K562 (cell line): Measurements from ENCODE around the gene ADGRG1. TPM values are rescaled to one million over a fixed set of nuclear protein-coding genes. Genes with fewer than 3 reads are reported as not detected.
A peak's percentile ranks its signal among the peaks of the same experiment; 100 is the strongest.

Experiments used
- ELF2 ChIP-seq: fragments of 250-450 bp; sonication (Bioruptor Pico); IDR thresholded peaks from 2 replicates; pipeline ENCODE4 v1.5.0; 2021; ENCODE audit warnings: mild to moderate bottlenecking
- HMG20A ChIP-seq: fragments of 450-650 bp; formaldehyde crosslinking; conservative IDR thresholded peaks from 2 replicates; pipeline ENCODE4 v1.4.0; 2020; ENCODE audit warnings: mild to moderate bottlenecking, mixed read lengths
- NCOA6 ChIP-seq: fragments of 450-650 bp; IDR thresholded peaks from 2 replicates; pipeline ENCODE4 v1.6.1; 2017; ENCODE audit warnings: mild to moderate bottlenecking
- PBX2 ChIP-seq, 2 experiments: IDR thresholded peaks in 1 of 2; conservative IDR thresholded peaks in 1 of 2; 2 replicates each; pipeline ENCODE4 v1.6.1; 2016; ENCODE audit warnings: low read depth in 2 of 2, mild to moderate bottlenecking in 1 of 2, missing compliant biosample characterization in 1 of 2, missing genetic modification characterization in 1 of 2, moderate library complexity in 1 of 2
- POLR2G ChIP-seq: fragments of 200-400 bp; formaldehyde crosslinking; IDR thresholded peaks from 2 replicates; pipeline ENCODE4 v1.6.1; 2017; ENCODE audit warnings: low read depth, mild to moderate bottlenecking, antibody characterized with exemption, low read length, moderate library complexity
- PRPF4 ChIP-seq: fragments of 200-400 bp; formaldehyde crosslinking; IDR thresholded peaks from one replicate; pipeline ENCODE4 v1.6.1; 2017; ENCODE audit warnings: low read length, low read depth, mild to moderate bottlenecking; ENCODE audit not compliant: insufficient read depth, poor library complexity, severe bottlenecking
- RAD51 ChIP-seq: fragments of 450-650 bp; IDR thresholded peaks from 2 replicates; pipeline ENCODE4 v1.7.1; 2016; ENCODE audit warnings: low read depth, mild to moderate bottlenecking, borderline replicate concordance
- RBFOX2 ChIP-seq: fragments of 200-400 bp; formaldehyde crosslinking; IDR thresholded peaks from 2 replicates; pipeline ENCODE4 v1.6.1; 2017; ENCODE audit warnings: low read depth, mild to moderate bottlenecking, low read length, moderate library complexity
- UBTF ChIP-seq, 2 experiments: IDR thresholded peaks; 2 replicates each; pipeline ENCODE4 v1.6.1; 2012; ENCODE audit warnings: improper control_type of control experiment in 2 of 2, low read depth in 2 of 2, low read length in 2 of 2, borderline replicate concordance in 1 of 2
- ZNF347 ChIP-seq: fragments of 450-650 bp; formaldehyde crosslinking; IDR thresholded peaks from 2 replicates; pipeline ENCODE4 v1.4.0; 2020; ENCODE audit warnings: low read depth, mild to moderate bottlenecking, moderate library complexity
- ZNF445 ChIP-seq: fragments of 250-450 bp; sonication (Bioruptor Pico); IDR thresholded peaks from 2 replicates; pipeline ENCODE4 v1.4.0; 2020; ENCODE audit warnings: low read depth, mild to moderate bottlenecking, moderate library complexity
- ZNF449 ChIP-seq: fragments of 250-450 bp; sonication (Bioruptor Pico); IDR thresholded peaks from 2 replicates; pipeline ENCODE4 v1.8.0; 2022; ENCODE audit warnings: moderate library complexity, mild to moderate bottlenecking, inconsistent platforms
- ZNF518B ChIP-seq: fragments of 250-450 bp; sonication (Bioruptor Pico); IDR thresholded peaks from 2 replicates; pipeline ENCODE4 v1.5.0; 2021; ENCODE audit warnings: mild to moderate bottlenecking, moderate library complexity
- ZNF695 ChIP-seq: fragments of 450-650 bp; formaldehyde crosslinking; IDR thresholded peaks from 2 replicates; pipeline ENCODE4 v1.4.0; 2020; ENCODE audit warnings: mild to moderate bottlenecking, moderate library complexity
- polyA plus RNA-seq, 8 experiments: library from polyadenylated mRNA; depleted of rRNA in 4 of 8; stranded (reverse) in 5 of 8; unstranded in 3 of 8; fragments of >200 nt; fragmentation: Nextera tagmentation in 2 of 8; fragmentation: Illumina TruSeq in 1 of 8; extraction: Ambion mirVana in 2 of 8; extraction: Trizol in 1 of 8; gene quantifications; 2 replicates each; pipeline versions ENCODE4 v1.2.1 to v1.2.3, GENCODE V29; 2011 to 2014; ENCODE audit warnings: inconsistent platforms in 1 of 8, missing spikeins in 1 of 8
- total RNA-seq, 7 experiments: library from RNA; depleted of rRNA in 6 of 7; stranded (reverse); fragments of >200 nt in 6 of 7; fragmentation: Illumina TruSeq in 2 of 7; extraction: Trizol in 2 of 7; gene quantifications; 2 replicates each; pipeline versions ENCODE4 v1.2.1 to v1.2.3, GENCODE V29; 2011 to 2021; ENCODE audit warnings: low replicate concordance in 1 of 7

The ADGRG1 gene
- total and polyA plus RNA-seq, 9 of the 15 experiments (the other 6 are each of a cell fraction or from before 2014, with no cell fraction given) = 0.04 to 0.31 (median 0.16) TPM; not detected in 6

GRCh38 chr16:57689762-57690558, 61.5 kb downstream of the ADGRG1 start (continued):
- TF ChIP-seq PBX2 (CRISPR knock-in tag; IDR thresholded peaks at IDR 0.05; ENCODE audit: low read depth) (no peak), PBX2 (tag; conservative IDR thresholded peaks at IDR 0.05; ENCODE audit: low read depth) (peak; percentile 69), ZNF449 (CRISPR knock-in tag) (peak; percentile 85; the same call in 1 of the 2 replicates), ELF2 (no peak; the same call in 1 of the 2 replicates), UBTF (IDR thresholded peaks at IDR 0.05; ENCODE audit: borderline replicate concordance in 1 of 2, low read depth in 2 of 2, low read length in 2 of 2) (0 out of 4 replicates have a peak, but pooled peaks of 1 of the 2 experiments have one; percentile 32), RBFOX2 (peak; percentile 83), NCOA6 (no peak), RAD51 (peak; percentile 64), HMG20A (CRISPR knock-in tag) (no peak), POLR2G (peak; percentile 78), PRPF4 (no peak), ZNF518B (CRISPR knock-in tag) (no peak), ZNF695 (no peak), ZNF445 (CRISPR knock-in tag) (no peak), ZNF347 (CRISPR knock-in tag) (no peak)
